ENCODE data around the gene GLT1D1.

GLT1D1 gene

GRCh38 chr12:129009833-129010622 is 156.8 kb downstream of the GLT1D1 start:
- DNase-seq: no peak

GRCh38 chr12:129016159-129016558 is 162.9 kb downstream of the GLT1D1 start:
- no peak for DNase-seq

DNA sequence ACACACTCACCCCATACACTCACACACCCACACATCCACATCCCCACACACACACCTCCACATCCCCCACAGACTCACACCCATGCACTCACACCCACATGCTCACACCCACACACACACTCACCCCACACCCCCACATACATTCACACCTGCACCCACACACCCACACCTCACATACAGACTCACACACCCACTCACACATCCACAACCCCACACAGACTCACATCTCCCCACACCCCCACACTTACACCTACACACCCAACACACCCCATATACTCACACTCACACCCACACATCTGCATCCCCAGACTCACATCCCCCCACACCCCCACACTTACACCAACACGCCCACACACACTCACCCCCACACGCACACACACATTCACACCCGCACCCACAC is 171.8 kb downstream of the GLT1D1 start:
- no peak for DNase-seq

- DNase-seq: no peak
These were observed 175.6 kb downstream of the GLT1D1 start for GRCh38 chr12:129028844-129029243.
